Right renal cortex interstitium (tissue), 3 donors: Measurements from ENCODE around the gene RNU1-3. TPM values are rescaled to one million over a fixed set of nuclear protein-coding genes. Genes with fewer than 3 reads are reported as not detected.
"Not testable (repeated sequence)": the region's sequence is repeated elsewhere in the genome, so short reads cannot be mapped to it uniquely, and the experiment has no call there.

Source experiments
- DNase-seq, 3 donors: peaks; one replicate each; pipeline ENCODE4 v3.0.0-alpha.2; 2013; ENCODE audit warnings: low read depth in 3 of 3, low spot score in 2 of 3
- polyA plus RNA-seq, 3 donors: library from polyadenylated mRNA; unstranded; fragments of 120-200 nt; gene quantifications; one replicate each; pipeline ENCODE4 v1.2.1, GENCODE V29; 2013; ENCODE audit not compliant: insufficient read length in 3 of 3

The RNU1-3 gene
- polyA plus RNA-seq, result not detected

- DNase-seq, result not testable (repeated sequence)
Observed at GRCh38 chr1:16666502-16667413, at the start of gene RNU1-3. Gene RNU1-3 (minus strand): TSS chr1:16666948.

GRCh38 chr1:16713480-16713879 lies 46.7 kb upstream of the RNU1-3 start:
- DNase-seq, result not testable (repeated sequence)

- not testable (repeated sequence) for DNase-seq
Observed at GRCh38 chr1:16712984-16713383, 46.2 kb upstream of the RNU1-3 start.

GRCh38 chr1:16712582-16712981 lies 45.8 kb upstream of the RNU1-3 start:
- not testable (repeated sequence) for DNase-seq

- DNase-seq, result not testable (repeated sequence)
Observed at GRCh38 chr1:16712131-16712530, 45.4 kb upstream of the RNU1-3 start.

GRCh38 chr1:16710618-16711017 lies 43.9 kb upstream of the RNU1-3 start:
- DNase-seq, result not testable (repeated sequence)

GRCh38 chr1:16709659-16710087 lies 42.9 kb upstream of the RNU1-3 start:
- not testable (repeated sequence) for DNase-seq

GRCh38 chr1:16708704-16709103 lies 42.0 kb upstream of the RNU1-3 start:
- DNase-seq, result not testable (repeated sequence)

GRCh38 chr1:16707130-16708093 lies 40.7 kb upstream of the RNU1-3 start:
- DNase-seq, result not testable (repeated sequence)

GRCh38 chr1:16706302-16706701 lies 39.6 kb upstream of the RNU1-3 start:
- not testable (repeated sequence) for DNase-seq

GRCh38 chr1:16704502-16705100 lies 37.9 kb upstream of the RNU1-3 start:
- DNase-seq, result not testable (repeated sequence)

- DNase-seq, result not testable (repeated sequence)
Observed at GRCh38 chr1:16704076-16704475, 37.3 kb upstream of the RNU1-3 start.

GRCh38 chr1:16703602-16704001 lies 36.9 kb upstream of the RNU1-3 start:
- DNase-seq, result not testable (repeated sequence)

- DNase-seq, result not testable (repeated sequence)
Observed at GRCh38 chr1:16703141-16703540, 36.4 kb upstream of the RNU1-3 start.

GRCh38 chr1:16702280-16702679 lies 35.5 kb upstream of the RNU1-3 start:
- DNase-seq, result not testable (repeated sequence)

GRCh38 chr1:16701189-16701588 lies 34.4 kb upstream of the RNU1-3 start:
- not testable (repeated sequence) for DNase-seq

GRCh38 chr1:16700138-16700895 lies 33.6 kb upstream of the RNU1-3 start:
- not testable (repeated sequence) for DNase-seq

GRCh38 chr1:16699440-16699839 lies 32.7 kb upstream of the RNU1-3 start:
- not testable (repeated sequence) for DNase-seq

- DNase-seq, result not testable (repeated sequence)
Observed at GRCh38 chr1:16697152-16697551, 30.4 kb upstream of the RNU1-3 start.
